ENCODE data around the gene TEX35. TPM values are rescaled to one million over a fixed set of nuclear protein-coding genes. Genes with fewer than 3 reads are reported as not detected.

Gene TEX35
- total RNA-seq, 1 experiment from 2014 or later, result not detected

- H3K36me3 ChIP-seq (ENCODE audit: low read depth, low read length), result no peaks in the 10 kb centered on the region
- H2AFZ ChIP-seq (ENCODE audit: low read length), result no peak overlapping the region
- intact Hi-C loops (cut with micrococcal nuclease), result no loop called here
- no peak overlapping the region for H3K27ac ChIP-seq (ENCODE audit: low read length)
- H3K79me2 ChIP-seq (ENCODE audit: low read length), result no peaks in the 10 kb centered on the region
- no peak overlapping the region for H3K4me3 ChIP-seq (ENCODE audit: low read length)
- no peaks in the 10 kb centered on the region for H4K20me1 ChIP-seq (ENCODE audit: low read length)
- ATAC-seq (no peak), DNase-seq (no peak)
- CTCF ChIA-PET, result no interaction called here
- TF ChIP-seq, protein P1, sequence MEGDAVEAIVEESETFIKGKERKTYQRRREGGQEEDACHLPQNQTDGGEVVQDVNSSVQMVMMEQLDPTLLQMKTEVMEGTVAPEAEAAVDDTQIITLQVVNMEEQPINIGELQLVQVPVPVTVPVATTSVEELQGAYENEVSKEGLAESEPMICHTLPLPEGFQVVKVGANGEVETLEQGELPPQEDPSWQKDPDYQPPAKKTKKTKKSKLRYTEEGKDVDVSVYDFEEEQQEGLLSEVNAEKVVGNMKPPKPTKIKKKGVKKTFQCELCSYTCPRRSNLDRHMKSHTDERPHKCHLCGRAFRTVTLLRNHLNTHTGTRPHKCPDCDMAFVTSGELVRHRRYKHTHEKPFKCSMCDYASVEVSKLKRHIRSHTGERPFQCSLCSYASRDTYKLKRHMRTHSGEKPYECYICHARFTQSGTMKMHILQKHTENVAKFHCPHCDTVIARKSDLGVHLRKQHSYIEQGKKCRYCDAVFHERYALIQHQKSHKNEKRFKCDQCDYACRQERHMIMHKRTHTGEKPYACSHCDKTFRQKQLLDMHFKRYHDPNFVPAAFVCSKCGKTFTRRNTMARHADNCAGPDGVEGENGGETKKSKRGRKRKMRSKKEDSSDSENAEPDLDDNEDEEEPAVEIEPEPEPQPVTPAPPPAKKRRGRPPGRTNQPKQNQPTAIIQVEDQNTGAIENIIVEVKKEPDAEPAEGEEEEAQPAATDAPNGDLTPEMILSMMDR (conservative IDR thresholded peaks at IDR 0.05; ENCODE audit: low read depth, low read length), result no peak
- TF ChIP-seq EZH2phosphoT487 (IDR thresholded peaks at IDR 0.05; ENCODE audit: borderline replicate concordance, low read length) (no peak), EZH2 (IDR thresholded peaks at IDR 0.05; ENCODE audit: low read length, unreplicated experiment) (no peak)
- no peak overlapping the region for H3K4me2 ChIP-seq (ENCODE audit: low read length)
- H3K9ac ChIP-seq (ENCODE audit: low read length), result no peak overlapping the region
- no peaks in the 10 kb centered on the region for H3F3A ChIP-seq (ENCODE audit: low read length, unreplicated experiment)
- POLR2A ChIA-PET (ENCODE audit: unreplicated experiment), result no interaction called here
- H3K4me1 ChIP-seq (ENCODE audit: insufficient read depth, low read length), result no peaks in the 10 kb centered on the region
- no TSS peak for BruUV-seq (replicated peaks)
- no peaks in the 10 kb centered on the region for H3K9me3 ChIP-seq (ENCODE audit: low read length)
- no peaks in the 10 kb centered on the region for H3K9me2 ChIP-seq (replicated peaks; ENCODE audit: low read length)
- H3K27me3 ChIP-seq (ENCODE audit: low read length), result no peaks in the 10 kb centered on the region
These were observed 48.0 kb downstream of the TEX35 start for GRCh38 chr1:178560871-178561376.

- H3F3A ChIP-seq (ENCODE audit: low read length, unreplicated experiment), result no peaks in the 10 kb centered on the region
- no peak overlapping the region for H3K9ac ChIP-seq (ENCODE audit: low read length)
- no peak overlapping the region for H3K4me2 ChIP-seq (ENCODE audit: low read length)
- POLR2A ChIA-PET (ENCODE audit: unreplicated experiment), result no interaction called here
- no peak for DNase-seq
- H3K27me3 ChIP-seq (ENCODE audit: low read length), result no peaks in the 10 kb centered on the region
- no peak overlapping the region for H3K4me3 ChIP-seq (ENCODE audit: low read length)
- intact Hi-C loops (cut with micrococcal nuclease), result no loop called here
- no peaks in the 10 kb centered on the region for H3K79me2 ChIP-seq (ENCODE audit: low read length)
- H3K36me3 ChIP-seq (ENCODE audit: low read depth, low read length), result no peaks in the 10 kb centered on the region
- CTCF ChIA-PET, result no interaction called here
- H3K9me2 ChIP-seq (replicated peaks; ENCODE audit: low read length), result no peaks in the 10 kb centered on the region
- no peak for TF ChIP-seq EZH2 (IDR thresholded peaks at IDR 0.05; ENCODE audit: low read length, unreplicated experiment)
- TF ChIP-seq, protein P1 (conservative IDR thresholded peaks at IDR 0.05; ENCODE audit: low read depth, low read length), result no peak
- no peak for TF ChIP-seq EZH2phosphoT487 (IDR thresholded peaks at IDR 0.05; ENCODE audit: borderline replicate concordance, low read length)
- H3K4me1 ChIP-seq (ENCODE audit: insufficient read depth, low read length), result no peaks in the 10 kb centered on the region
- H2AFZ ChIP-seq (ENCODE audit: low read length), result no peak overlapping the region
- H3K9me3 ChIP-seq (ENCODE audit: low read length), result no peaks in the 10 kb centered on the region
- no peak for ATAC-seq
- H4K20me1 ChIP-seq (ENCODE audit: low read length), result no peaks in the 10 kb centered on the region
- BruUV-seq (replicated peaks), result no TSS peak
- no peak overlapping the region for H3K27ac ChIP-seq (ENCODE audit: low read length)
These were observed 50.4 kb downstream of the TEX35 start for GRCh38 chr1:178563099-178563820.

DNA sequence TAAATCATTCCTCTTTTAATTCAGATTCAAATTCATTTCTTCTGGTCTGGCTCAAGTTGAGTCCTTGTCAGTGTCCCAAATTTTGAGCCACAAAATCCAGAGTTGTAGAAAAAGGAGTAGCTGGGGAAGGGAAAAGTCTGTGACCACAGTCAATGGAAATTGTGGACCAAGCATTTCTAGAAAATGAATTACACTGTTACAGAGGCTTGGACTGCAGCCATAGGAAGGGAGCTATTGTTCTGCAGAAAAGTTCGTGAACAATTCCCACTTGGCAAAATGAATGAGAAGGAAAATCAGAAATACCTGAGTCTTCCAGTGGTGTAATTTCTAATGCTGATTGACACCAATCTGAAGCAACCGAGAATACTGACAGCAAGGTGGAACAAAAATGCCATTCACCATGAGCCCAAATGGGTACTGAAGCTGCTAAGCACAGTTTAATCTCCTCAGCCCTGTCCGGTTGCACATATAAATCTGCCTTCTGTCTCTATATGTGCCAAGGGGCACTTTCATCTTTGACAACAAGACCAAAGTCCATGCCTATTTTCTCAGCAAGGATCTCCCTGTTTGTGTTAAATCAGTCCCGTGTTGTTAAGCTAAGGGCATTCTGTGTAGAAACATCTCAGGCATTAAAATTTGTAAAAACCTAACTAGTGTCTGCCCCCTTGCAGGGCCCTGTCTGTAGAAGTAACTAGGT, 51.3 kb downstream of the TEX35 start:
- ChIA-PET CTCF (no interaction called here), POLR2A (ENCODE audit: unreplicated experiment) (no interaction called here)
- H3K9ac ChIP-seq (ENCODE audit: low read length), result no peak overlapping the region
- TF ChIP-seq EZH2phosphoT487 (IDR thresholded peaks at IDR 0.05; ENCODE audit: borderline replicate concordance, low read length), result no peak
- no peak for TF ChIP-seq EZH2 (IDR thresholded peaks at IDR 0.05; ENCODE audit: low read length, unreplicated experiment)
- no peak overlapping the region for H3K4me3 ChIP-seq (ENCODE audit: low read length)
- H3K79me2 ChIP-seq (ENCODE audit: low read length), result no peaks in the 10 kb centered on the region
- BruUV-seq (replicated peaks), result no TSS peak
- H3K36me3 ChIP-seq (ENCODE audit: low read depth, low read length), result no peaks in the 10 kb centered on the region
- H3K4me2 ChIP-seq (ENCODE audit: low read length), result no peak overlapping the region
- no peak overlapping the region for H3K27ac ChIP-seq (ENCODE audit: low read length)
- H3K4me1 ChIP-seq (ENCODE audit: insufficient read depth, low read length), result no peaks in the 10 kb centered on the region
- no peaks in the 10 kb centered on the region for H3K9me3 ChIP-seq (ENCODE audit: low read length)
- no peaks in the 10 kb centered on the region for H3K27me3 ChIP-seq (ENCODE audit: low read length)
- no peaks in the 10 kb centered on the region for H3K9me2 ChIP-seq (replicated peaks; ENCODE audit: low read length)
- no peaks in the 10 kb centered on the region for H3F3A ChIP-seq (ENCODE audit: low read length, unreplicated experiment)
- no peaks in the 10 kb centered on the region for H4K20me1 ChIP-seq (ENCODE audit: low read length)
- intact Hi-C loops (cut with micrococcal nuclease), result no loop called here
- H2AFZ ChIP-seq (ENCODE audit: low read length), result no peak overlapping the region
- no peak for ATAC-seq
- DNase-seq, result no peak

Measured in PC-3 (cell line).